ENCODE results near the gene ZDHHC7.

Gene ZDHHC7

GRCh38 chr16:84957792-84958191 is 53.5 kb downstream of the ZDHHC7 start:
- TF ChIP-seq CSDC2 (CRISPR knock-in tag; IDR thresholded peaks at IDR 0.05), result no peak
- no peak for TF ChIP-seq ISL1 (CRISPR knock-in tag; IDR thresholded peaks at IDR 0.05)
- no peak for TF ChIP-seq SNAI2 (CRISPR knock-in tag; IDR thresholded peaks at IDR 0.05)
- TF ChIP-seq TSHZ2 (CRISPR knock-in tag; IDR thresholded peaks at IDR 0.05), result no peak
- TF ChIP-seq GLIS3 (CRISPR knock-in tag; IDR thresholded peaks at IDR 0.05), result no peak
- TF ChIP-seq ZNF8 (CRISPR knock-in tag; IDR thresholded peaks at IDR 0.05), result no peak
- TF ChIP-seq POU6F1 (CRISPR knock-in tag; IDR thresholded peaks at IDR 0.05; ENCODE audit: borderline replicate concordance, low read depth), result no peak
- TF ChIP-seq PATZ1 (CRISPR knock-in tag; IDR thresholded peaks at IDR 0.05; ENCODE audit: borderline replicate concordance), result no peak
- TF ChIP-seq ZC3H10 (CRISPR knock-in tag; IDR thresholded peaks at IDR 0.05), result no peak
- no peak for TF ChIP-seq RARB (CRISPR knock-in tag; IDR thresholded peaks at IDR 0.05)
- no peak for TF ChIP-seq CREB5 (CRISPR knock-in tag; IDR thresholded peaks at IDR 0.05; ENCODE audit: low read depth)
- TF ChIP-seq ARNTL (CRISPR knock-in tag; IDR thresholded peaks at IDR 0.05; ENCODE audit: borderline replicate concordance, low read depth), result no peak
- no peak for TF ChIP-seq ZFP30 (CRISPR knock-in tag; IDR thresholded peaks at IDR 0.05)
- TF ChIP-seq ZNF70 (CRISPR knock-in tag; IDR thresholded peaks at IDR 0.05), result no peak
- TF ChIP-seq ZNF565 (CRISPR knock-in tag; conservative IDR thresholded peaks at IDR 0.05; ENCODE audit: low read depth), result no peak
- no peak for TF ChIP-seq CSRNP3 (CRISPR knock-in tag; IDR thresholded peaks at IDR 0.05)
- TF ChIP-seq BACH2 (CRISPR knock-in tag; IDR thresholded peaks at IDR 0.05; ENCODE audit: borderline replicate concordance), result no peak
- TF ChIP-seq ESRRG (CRISPR knock-in tag; IDR thresholded peaks at IDR 0.05), result no peak
- no peak for TF ChIP-seq ZFP3 (CRISPR knock-in tag; IDR thresholded peaks at IDR 0.05)
- no peak for TF ChIP-seq OSR1 (CRISPR knock-in tag; IDR thresholded peaks at IDR 0.05)
- no peak for ATAC-seq

- no peak for TF ChIP-seq SNAI2 (CRISPR knock-in tag; IDR thresholded peaks at IDR 0.05)
- no peak for TF ChIP-seq ZFP30 (CRISPR knock-in tag; IDR thresholded peaks at IDR 0.05)
- no peak for TF ChIP-seq GLIS3 (CRISPR knock-in tag; IDR thresholded peaks at IDR 0.05)
- no peak for TF ChIP-seq ZFP3 (CRISPR knock-in tag; IDR thresholded peaks at IDR 0.05)
- no peak for TF ChIP-seq POU6F1 (CRISPR knock-in tag; IDR thresholded peaks at IDR 0.05; ENCODE audit: borderline replicate concordance, low read depth)
- TF ChIP-seq BACH2 (CRISPR knock-in tag; IDR thresholded peaks at IDR 0.05; ENCODE audit: borderline replicate concordance), result no peak
- TF ChIP-seq ZNF565 (CRISPR knock-in tag; conservative IDR thresholded peaks at IDR 0.05; ENCODE audit: low read depth), result no peak
- no peak for TF ChIP-seq CSDC2 (CRISPR knock-in tag; IDR thresholded peaks at IDR 0.05)
- no peak for TF ChIP-seq ESRRG (CRISPR knock-in tag; IDR thresholded peaks at IDR 0.05)
- TF ChIP-seq PATZ1 (CRISPR knock-in tag; IDR thresholded peaks at IDR 0.05; ENCODE audit: borderline replicate concordance), result no peak
- no peak for ATAC-seq
Observed at GRCh38 chr16:84957192-84957591, 54.1 kb downstream of the ZDHHC7 start.
